Measurements from ENCODE around the gene GNB1L. TPM values are rescaled to one million over a fixed set of nuclear protein-coding genes. Genes with fewer than 3 reads are reported as not detected.

Gene GNB1L
- total RNA-seq, 1 donor from 2014 or later, result 6.1 TPM

GRCh38 chr22:19902245-19902715 is 47.6 kb upstream of the GNB1L start:
- H3K9me3 Mint-ChIP-seq (ENCODE audit: unreplicated experiment), result no peaks in the 10 kb centered on the region
- peak overlapping the region; percentile 69 for H3K27ac Mint-ChIP-seq (ENCODE audit: unreplicated experiment)
- no peaks in the 10 kb centered on the region for H3K27me3 Mint-ChIP-seq (ENCODE audit: unreplicated experiment)
- peaks cover 53% of the 10 kb centered on the region for H3K4me1 Mint-ChIP-seq (ENCODE audit: unreplicated experiment)
- DNase-seq (ENCODE audit: extremely low spot score, unreplicated experiment), result no peak
- H3K4me3 Mint-ChIP-seq (ENCODE audit: unreplicated experiment), result no peak overlapping the region
- H3K36me3 Mint-ChIP-seq (ENCODE audit: unreplicated experiment), result no peaks in the 10 kb centered on the region
- TF ChIP-seq, protein P1, sequence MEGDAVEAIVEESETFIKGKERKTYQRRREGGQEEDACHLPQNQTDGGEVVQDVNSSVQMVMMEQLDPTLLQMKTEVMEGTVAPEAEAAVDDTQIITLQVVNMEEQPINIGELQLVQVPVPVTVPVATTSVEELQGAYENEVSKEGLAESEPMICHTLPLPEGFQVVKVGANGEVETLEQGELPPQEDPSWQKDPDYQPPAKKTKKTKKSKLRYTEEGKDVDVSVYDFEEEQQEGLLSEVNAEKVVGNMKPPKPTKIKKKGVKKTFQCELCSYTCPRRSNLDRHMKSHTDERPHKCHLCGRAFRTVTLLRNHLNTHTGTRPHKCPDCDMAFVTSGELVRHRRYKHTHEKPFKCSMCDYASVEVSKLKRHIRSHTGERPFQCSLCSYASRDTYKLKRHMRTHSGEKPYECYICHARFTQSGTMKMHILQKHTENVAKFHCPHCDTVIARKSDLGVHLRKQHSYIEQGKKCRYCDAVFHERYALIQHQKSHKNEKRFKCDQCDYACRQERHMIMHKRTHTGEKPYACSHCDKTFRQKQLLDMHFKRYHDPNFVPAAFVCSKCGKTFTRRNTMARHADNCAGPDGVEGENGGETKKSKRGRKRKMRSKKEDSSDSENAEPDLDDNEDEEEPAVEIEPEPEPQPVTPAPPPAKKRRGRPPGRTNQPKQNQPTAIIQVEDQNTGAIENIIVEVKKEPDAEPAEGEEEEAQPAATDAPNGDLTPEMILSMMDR (IDR thresholded peaks at IDR 0.05), result no peak

GRCh38 chr22:19901577-19902244 is 47.0 kb upstream of the GNB1L start:
- Mint-ChIP-seq H3K4me1 (ENCODE audit: unreplicated experiment) (peaks cover 53% of the 10 kb centered on the region), H3K9me3 (ENCODE audit: unreplicated experiment) (no peaks in the 10 kb centered on the region), H3K4me3 (ENCODE audit: unreplicated experiment) (no peak overlapping the region), H3K36me3 (ENCODE audit: unreplicated experiment) (no peaks in the 10 kb centered on the region), H3K27ac (ENCODE audit: unreplicated experiment) (peak overlapping the region; percentile 69), H3K27me3 (ENCODE audit: unreplicated experiment) (no peaks in the 10 kb centered on the region)
- TF ChIP-seq, protein P1 (IDR thresholded peaks at IDR 0.05), result no peak
- no peak for DNase-seq (ENCODE audit: extremely low spot score, unreplicated experiment)

DNA sequence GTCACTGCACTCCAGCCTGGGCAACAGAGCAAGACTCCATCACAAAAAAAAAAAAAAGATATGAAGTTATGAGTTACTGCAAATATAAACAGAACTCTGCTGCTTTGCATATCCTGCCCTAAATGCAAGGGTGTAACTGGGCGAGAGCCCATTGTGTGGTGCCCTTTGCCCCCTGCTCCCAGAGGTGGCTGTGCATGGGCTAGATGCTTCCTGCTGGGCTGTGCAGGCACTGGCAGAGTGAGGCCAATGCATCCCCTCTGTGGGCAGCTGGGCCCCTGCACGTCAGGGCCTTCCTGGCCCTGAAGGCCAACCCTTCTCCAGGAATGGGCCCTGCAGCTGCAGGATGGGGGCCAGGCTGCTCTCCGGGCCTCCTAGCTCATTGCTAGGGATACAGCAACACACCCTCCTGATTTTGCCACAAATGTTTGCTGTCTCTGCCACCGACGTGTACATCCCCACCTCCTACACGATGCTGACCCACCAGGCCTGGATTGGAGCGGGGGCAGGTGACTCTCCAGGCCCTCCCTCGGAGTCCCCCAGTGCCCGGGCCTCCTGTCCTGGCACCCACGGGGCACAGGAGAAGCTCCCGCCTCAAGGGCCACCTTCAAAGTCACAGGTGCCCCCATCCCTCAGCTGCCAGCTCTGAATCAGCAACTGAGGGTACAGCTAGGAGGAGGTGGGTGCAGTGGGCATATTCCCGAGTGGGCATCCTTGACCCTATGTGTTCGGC is 46.2 kb upstream of the GNB1L start:
- Mint-ChIP-seq H3K4me3 (ENCODE audit: unreplicated experiment) (no peak overlapping the region), H3K36me3 (ENCODE audit: unreplicated experiment) (no peaks in the 10 kb centered on the region), H3K9me3 (ENCODE audit: unreplicated experiment) (no peaks in the 10 kb centered on the region), H3K27me3 (ENCODE audit: unreplicated experiment) (no peaks in the 10 kb centered on the region), H3K4me1 (ENCODE audit: unreplicated experiment) (peaks cover 47% of the 10 kb centered on the region), H3K27ac (ENCODE audit: unreplicated experiment) (peak overlapping the region; percentile 19)
- TF ChIP-seq, protein P1 (IDR thresholded peaks at IDR 0.05), result no peak
- no peak for DNase-seq (ENCODE audit: extremely low spot score, unreplicated experiment)

GRCh38 chr22:19898831-19899567 is 44.3 kb upstream of the GNB1L start:
- TF ChIP-seq, protein P1 (IDR thresholded peaks at IDR 0.05), result no peak
- Mint-ChIP-seq H3K27me3 (ENCODE audit: unreplicated experiment) (no peaks in the 10 kb centered on the region), H3K4me1 (ENCODE audit: unreplicated experiment) (peaks cover 31% of the 10 kb centered on the region), H3K9me3 (ENCODE audit: unreplicated experiment) (no peaks in the 10 kb centered on the region), H3K4me3 (ENCODE audit: unreplicated experiment) (no peak overlapping the region), H3K36me3 (ENCODE audit: unreplicated experiment) (no peaks in the 10 kb centered on the region), H3K27ac (ENCODE audit: unreplicated experiment) (no peak overlapping the region)
- no peak for DNase-seq (ENCODE audit: extremely low spot score, unreplicated experiment)

- Mint-ChIP-seq H3K4me1 (ENCODE audit: unreplicated experiment) (peaks cover 29% of the 10 kb centered on the region), H3K4me3 (ENCODE audit: unreplicated experiment) (no peak overlapping the region), H3K27me3 (ENCODE audit: unreplicated experiment) (no peaks in the 10 kb centered on the region), H3K27ac (ENCODE audit: unreplicated experiment) (no peak overlapping the region), H3K9me3 (ENCODE audit: unreplicated experiment) (no peaks in the 10 kb centered on the region), H3K36me3 (ENCODE audit: unreplicated experiment) (no peaks in the 10 kb centered on the region)
- DNase-seq (ENCODE audit: extremely low spot score, unreplicated experiment), result no peak
- TF ChIP-seq, protein P1 (IDR thresholded peaks at IDR 0.05), result no peak
Observed at GRCh38 chr22:19898145-19898544, 43.5 kb upstream of the GNB1L start.
